NCI-H510A (cell line): ENCODE results near the gene ZFP57.

Source experiments
- DNase-seq: peaks from one replicate; lab custom pipeline; 2025; lab: John Stamatoyannopoulos, UW

ZFP57 gene

GRCh38 chr6:29680904-29681303 is at the start of gene ZFP57:
TSS of gene ZFP57 (minus strand) at chr6:29681152. CDS start at chr6:29677003, 4,149 bp downstream.
- DNase-seq: no peak

GRCh38 chr6:29730575-29731126 is 49.7 kb upstream of the ZFP57 start:
- no peak for DNase-seq

GRCh38 chr6:29729774-29730328 is 48.9 kb upstream of the ZFP57 start:
- DNase-seq: no peak

GRCh38 chr6:29728875-29729270 is 47.9 kb upstream of the ZFP57 start:
- no peak for DNase-seq

GRCh38 chr6:29728173-29728874 is 47.4 kb upstream of the ZFP57 start:
- no peak for DNase-seq

- DNase-seq: no peak
Measured at GRCh38 chr6:29727637-29728036, 46.7 kb upstream of the ZFP57 start.

- no peak for DNase-seq
Measured at GRCh38 chr6:29726571-29727194, 45.7 kb upstream of the ZFP57 start.

- DNase-seq: no peak
Measured at GRCh38 chr6:29726001-29726400, 45.0 kb upstream of the ZFP57 start.

- no peak for DNase-seq
Measured at GRCh38 chr6:29724937-29725869, 44.3 kb upstream of the ZFP57 start.

- no peak for DNase-seq
Measured at GRCh38 chr6:29723666-29724588, 43.0 kb upstream of the ZFP57 start.

- peak; percentile 0 for DNase-seq
Measured at GRCh38 chr6:29723262-29723665, 42.3 kb upstream of the ZFP57 start, which contains the start of gene HLA-F. TSS of gene HLA-F (plus strand) at chr6:29723434. CDS start at chr6:29723464, 30 bp downstream.

GRCh38 chr6:29720863-29721262 is 39.9 kb upstream of the ZFP57 start:
- no peak for DNase-seq

- no peak for DNase-seq
Measured at GRCh38 chr6:29710281-29710941, 29.5 kb upstream of the ZFP57 start.

- no peak for DNase-seq
Measured at GRCh38 chr6:29709188-29709587, 28.2 kb upstream of the ZFP57 start.

- no peak for DNase-seq
Measured at GRCh38 chr6:29708432-29709179, 27.7 kb upstream of the ZFP57 start.

GRCh38 chr6:29705389-29706231 is 24.7 kb upstream of the ZFP57 start:
- DNase-seq: no peak

GRCh38 chr6:29702519-29703103 is 21.7 kb upstream of the ZFP57 start:
- DNase-seq: no peak
